GM04504 (cell line): ENCODE measurements around the gene AMIGO2.
"Not testable (repeated sequence)": the region's sequence is repeated elsewhere in the genome, so short reads cannot be mapped to it uniquely, and the experiment has no call there.

ENCODE experiments used
- DNase-seq: peaks from one replicate; pipeline ENCODE4 v3.0.0-alpha.2; 2012; ENCODE audit warnings: low read depth

Gene AMIGO2

DNA sequence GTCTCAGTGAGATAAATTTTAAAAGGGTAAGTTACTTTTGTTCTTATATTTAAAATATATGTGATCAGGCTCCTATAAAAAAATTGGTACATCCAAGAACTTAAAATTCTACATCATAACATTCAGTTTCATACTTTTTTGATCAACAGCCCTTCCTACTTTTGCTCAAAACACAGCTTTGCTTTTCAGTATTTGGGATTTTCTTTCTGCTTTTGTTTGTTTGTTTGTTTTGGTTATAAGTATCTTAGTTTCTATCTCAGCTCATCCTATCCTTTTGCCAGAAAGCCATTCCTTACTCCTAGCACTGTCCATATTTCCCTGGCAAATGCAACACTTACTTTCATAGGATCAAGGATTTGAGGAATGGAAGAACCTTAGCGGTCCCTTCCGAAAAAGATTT, 5.0 kb downstream of the AMIGO2 start:
- DNase-seq = no peak

DNA sequence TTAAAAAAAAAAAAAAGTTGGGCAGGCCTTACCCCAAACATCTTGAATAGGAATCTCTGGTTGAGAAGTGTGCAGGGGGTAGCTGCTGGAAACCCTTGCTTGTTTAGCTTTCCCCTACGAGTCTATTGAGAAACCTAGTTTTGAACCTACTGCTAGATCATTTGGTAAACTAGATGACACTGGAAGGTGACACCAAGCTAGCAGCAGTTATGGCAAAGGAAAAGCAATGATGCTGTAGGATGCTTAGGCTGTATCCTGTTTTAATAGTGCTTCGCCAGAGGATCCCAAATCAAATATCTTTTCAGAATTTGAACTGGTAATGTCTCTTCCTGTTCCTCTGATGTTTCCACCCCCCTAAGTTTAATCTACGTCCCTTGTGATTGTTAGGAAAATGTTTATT, 5.8 kb downstream of the AMIGO2 start:
- DNase-seq = no peak

DNA sequence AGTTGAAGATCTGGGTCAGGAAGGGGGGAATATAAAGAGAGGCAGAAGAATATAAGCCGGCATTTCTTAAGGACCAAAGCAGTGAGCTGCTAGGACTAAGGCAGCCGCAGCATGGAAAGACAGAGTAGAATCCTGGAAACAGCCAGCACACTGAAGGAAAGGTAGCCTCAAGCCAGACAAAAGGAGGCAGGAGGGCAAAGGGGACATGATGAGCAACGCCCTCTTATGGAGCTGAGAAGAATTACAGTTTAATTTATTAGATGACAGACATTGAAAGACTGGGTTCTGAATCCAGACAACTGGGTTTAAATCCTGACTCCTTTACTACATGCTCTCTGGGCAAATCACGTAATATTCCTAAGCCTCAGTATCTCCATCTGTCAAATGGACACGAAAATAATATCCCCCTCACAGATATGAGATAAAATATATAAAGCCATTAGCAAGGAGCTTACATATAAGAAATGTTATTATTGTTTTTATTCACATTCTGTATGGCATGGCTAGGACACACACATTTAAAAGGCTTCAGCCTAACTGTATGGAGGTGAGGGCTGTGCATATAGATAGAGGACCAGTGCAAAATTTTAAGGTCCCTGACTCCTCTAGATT, 8.4 kb downstream of the AMIGO2 start:
- no peak for DNase-seq

DNA sequence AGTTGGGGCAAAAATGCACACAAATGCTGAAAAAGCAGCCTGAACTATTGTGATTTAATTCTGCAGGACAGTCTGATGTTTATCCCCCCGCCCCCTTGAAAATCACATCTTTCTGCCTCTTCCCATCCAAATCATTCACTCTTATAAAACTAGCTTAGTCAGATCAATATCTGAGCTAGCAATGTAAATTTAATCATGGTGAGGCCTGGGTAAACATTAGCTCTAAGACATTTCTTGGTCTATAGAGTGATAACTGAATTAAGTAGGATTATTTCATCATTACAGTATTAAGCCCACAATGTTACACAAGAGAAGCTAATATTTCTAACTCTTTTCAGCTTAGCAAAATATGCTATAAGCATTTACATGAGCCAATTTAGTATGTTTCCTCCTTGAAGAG, 9.4 kb downstream of the AMIGO2 start:
- no peak for DNase-seq

DNA sequence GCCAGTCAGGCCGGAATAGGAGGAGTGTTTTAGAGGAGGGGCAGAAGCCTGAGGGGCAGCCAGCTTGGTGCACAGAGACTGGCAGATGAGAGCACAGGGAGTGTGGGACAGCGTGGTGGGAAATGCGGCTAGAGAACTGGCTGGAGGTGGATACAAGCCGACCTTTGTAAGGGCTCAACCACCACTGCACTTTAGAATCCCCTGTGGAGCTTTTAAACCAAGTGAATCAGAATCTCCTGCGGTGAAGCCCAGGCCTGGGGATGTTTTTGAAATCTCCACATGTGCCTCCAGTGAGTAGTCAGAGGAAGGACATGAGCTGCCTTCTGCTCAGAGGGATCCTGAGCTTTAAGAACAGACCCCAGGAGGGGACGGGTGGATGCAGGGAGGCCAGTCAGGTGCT, 11.2 kb downstream of the AMIGO2 start:
- no peak for DNase-seq

DNA sequence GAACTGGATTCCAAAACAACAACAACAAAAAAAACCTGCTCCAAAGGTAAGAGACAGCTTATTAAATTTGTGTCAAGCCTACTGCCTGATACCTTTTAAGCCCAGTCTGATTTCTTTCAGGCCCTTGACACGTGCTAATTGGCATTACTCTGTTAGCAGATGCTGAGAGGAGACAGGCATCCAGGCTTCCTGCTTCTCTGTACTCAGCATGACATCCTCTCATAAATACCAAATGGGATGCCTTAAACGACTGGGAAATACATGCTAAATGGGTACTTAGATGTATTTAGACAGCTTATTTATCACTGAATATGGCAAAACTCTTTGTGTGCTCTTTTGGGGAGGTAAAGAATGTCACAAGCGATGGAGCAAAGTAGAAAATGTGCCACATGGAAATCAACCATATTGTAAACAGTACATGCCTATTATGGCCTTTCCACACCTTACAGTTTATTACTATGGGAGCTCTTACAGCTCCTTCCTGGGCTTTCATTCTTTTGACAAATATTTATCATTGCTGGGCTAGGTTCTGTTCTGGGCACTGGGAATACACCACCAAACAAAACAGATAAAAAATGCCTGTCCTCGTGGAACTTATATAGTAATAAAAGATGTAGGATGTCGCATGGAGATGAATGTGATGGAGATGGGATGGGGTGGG, 11.9 kb downstream of the AMIGO2 start:
- no peak for DNase-seq

DNA sequence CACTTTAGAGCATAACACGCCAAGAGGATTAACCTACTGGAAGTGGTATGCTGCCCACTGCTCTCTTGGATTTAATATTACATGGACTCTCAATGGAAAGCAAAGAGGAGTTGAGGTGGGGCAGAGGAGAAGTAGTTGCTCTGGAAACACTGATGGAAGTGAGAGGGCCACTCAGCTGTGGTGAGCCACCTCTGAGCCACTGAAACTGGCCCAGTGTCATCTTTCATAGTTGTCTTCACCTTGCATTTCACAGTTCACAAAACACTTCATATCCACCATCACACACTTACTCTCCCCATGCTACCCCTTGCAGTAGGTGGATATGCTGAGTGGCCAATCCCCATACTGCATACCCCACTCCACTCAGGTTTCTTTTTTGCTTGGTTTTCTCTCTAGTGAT, 12.6 kb downstream of the AMIGO2 start:
- no peak for DNase-seq

DNA sequence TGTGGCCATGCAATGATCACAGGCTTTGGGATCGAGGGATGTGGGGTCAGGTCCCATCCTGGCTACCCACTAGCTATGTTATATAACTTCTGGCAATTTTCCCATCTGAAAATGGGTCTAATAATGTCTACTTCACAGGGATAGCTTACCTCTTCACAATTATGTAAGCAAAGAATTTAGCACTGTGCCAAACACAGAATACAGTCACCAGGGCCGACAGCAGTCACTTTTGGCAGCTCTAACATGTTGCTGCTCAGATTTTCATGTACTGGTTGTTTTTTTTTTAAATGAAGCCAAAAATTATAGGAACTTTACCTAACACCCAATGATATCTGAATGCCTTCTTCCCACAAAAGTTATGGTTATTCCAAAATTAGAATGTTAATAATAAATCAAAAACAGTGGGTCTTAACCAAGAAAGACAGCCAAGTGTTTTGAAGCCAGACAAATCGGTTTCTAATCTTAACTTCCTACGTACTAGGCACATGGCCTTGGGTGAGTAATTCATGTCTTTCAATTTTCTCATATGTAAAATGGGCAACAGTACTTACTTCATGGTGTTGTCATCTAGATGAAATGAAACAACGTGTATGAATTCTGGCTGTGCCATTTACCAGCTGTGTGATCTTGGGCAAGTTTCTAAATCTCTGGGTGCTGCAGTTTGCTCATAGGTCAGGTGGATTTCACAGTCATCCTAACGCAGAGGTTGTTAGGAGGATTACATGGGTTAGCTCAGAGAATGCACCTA, 13.3 kb downstream of the AMIGO2 start:
- no peak for DNase-seq

DNA sequence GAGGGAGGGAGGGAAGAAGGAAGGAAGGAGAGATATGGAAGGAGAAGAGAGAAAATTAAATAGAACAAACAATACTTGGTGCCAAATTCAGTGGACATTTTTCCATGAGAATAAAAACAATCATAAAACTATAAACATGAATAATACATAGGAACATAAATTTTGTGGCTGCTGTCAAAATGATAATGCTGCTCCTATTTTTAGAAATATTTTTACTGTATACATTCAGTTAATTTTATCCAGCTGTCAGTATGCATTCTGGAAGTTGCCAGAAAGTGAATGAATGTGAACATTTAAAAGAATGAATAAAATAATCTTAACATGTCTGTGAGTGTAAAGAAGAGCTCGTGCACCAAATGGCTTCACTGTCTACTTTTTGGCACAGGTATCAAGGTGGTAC, 14.2 kb downstream of the AMIGO2 start:
- DNase-seq = no peak

DNA sequence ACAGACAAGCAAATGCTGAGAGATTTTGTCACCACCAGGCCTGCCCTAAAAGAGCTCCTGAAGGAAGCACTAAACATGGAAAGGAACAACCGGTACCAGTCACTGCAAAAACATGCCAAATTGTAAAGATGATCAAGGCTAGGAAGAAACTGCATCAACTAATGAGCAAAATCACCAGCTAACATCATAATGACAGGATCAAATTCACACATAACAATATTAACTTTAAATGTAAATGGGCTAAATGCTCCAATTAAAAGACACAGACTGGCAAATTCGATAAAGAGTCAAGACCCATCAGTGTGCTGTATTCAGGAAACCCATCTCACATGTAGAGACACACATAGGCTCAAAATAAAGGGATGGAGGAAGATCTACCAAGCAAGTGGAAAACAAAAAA, 21.1 kb downstream of the AMIGO2 start:
- DNase-seq = not testable (repeated sequence)

DNA sequence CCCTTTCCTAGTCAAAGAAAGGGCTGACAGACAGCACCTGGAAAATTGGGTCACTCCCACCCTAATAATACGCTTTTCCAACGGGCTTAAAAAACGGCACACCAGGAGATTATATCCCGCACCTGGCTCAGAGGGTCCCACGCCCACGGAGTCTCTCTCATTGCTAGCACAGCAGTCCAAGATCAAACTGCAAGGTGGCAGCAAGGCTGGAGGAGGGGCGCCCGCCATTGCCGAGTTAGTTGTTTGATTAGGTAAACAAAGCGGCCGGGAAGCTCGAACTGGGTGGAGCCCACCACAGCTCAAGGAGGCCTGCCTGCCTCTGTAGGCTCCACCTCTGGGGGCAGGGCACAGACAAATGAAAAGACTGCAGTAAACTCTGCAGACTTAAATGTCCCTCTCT, 22.8 kb downstream of the AMIGO2 start:
- not testable (repeated sequence) for DNase-seq

DNA sequence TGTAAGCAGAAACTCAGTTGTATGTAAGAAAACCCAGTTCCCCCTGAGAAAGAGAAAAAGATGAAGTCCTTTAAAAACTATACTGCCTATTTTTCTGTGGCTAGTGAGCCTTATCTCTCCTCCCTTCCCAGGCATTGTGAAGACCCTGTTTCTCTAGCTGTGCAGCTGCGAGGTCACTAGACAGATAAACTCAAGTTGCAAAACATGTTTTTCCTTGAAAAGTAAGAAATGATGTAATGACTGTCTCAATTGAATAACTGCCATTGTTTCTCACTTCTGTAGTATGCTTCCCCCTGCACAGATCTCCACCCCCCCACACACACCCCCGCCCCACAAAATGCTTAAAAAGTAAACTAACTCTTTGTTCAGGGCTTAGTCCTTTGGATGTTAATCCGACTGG, 23.9 kb downstream of the AMIGO2 start:
- DNase-seq = not testable (repeated sequence)

DNA sequence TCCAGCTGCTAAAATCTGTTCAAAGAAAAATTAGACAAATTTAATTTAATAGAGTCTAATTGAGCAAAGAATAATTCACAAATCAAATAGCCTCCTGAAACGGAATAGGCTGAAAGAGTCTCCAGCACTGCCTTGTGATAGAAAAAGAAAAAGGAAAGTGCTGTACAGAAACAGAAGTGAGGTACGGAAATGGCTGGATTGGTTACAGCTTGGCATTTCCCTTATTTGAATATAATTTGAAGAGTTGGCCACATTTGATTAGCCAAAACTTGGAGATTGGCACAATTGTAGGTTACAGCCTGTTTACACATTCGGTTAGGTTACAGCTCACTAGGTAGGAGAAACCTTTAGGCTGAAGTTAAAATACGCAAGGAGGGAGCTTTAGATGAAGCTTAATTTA, 25.1 kb downstream of the AMIGO2 start:
- no peak for DNase-seq

DNA sequence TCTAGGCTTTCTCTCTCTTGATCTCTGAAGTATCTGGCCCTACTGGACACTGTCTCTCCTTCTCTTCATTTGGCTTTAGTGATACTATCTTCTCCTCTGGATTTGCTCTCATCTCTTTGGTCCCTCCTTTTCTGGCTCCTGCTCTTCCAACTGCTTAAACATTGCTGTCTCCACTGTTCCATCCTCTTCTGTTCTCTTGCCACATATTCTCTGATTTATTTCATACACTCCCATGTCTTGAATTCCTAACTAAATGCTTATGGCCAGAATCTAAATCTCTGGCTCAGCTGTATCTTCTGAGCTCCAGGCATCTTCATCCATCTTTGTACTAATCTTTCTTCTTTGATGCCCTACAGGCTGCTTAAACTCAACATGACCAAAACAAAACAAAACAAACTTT, 25.8 kb downstream of the AMIGO2 start:
- DNase-seq = no peak

DNA sequence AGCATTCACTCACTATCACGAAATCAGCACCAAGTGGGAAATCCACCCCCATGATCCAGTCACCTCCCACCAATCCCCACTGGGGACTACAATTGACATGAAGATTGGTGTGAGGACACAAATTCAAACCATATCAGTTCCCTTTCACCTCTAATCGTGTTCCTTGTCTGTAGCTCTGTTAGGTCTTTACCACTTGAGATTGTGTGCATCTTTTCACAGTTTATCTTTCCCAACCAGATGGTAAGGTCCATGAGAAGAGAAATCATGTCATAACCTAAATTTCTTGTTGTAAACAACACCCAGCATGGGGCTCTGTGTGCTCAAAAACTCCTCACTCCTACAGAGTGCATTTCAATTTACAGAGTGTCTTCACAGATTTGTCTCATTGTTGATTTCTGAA, 27.5 kb downstream of the AMIGO2 start:
- DNase-seq = no peak

DNA sequence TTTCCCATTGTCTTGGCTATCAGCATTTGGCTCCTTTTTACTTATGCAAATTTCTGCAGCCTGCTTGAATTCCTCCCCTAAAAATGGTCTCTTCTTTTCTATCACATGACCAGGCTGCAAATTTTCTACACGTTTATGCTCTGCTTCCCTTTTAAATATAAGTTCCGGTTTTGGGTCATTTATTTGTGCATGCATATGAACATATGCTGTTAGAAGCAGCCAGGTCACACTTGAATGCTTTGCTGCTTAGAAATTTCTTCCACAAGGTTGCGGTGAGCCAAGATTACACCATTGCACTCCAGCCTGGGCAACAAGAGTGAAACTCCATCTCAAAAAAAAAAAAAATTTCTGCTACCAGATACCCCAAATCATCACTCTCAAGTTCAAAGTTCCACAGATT, 28.5 kb downstream of the AMIGO2 start:
- not testable (repeated sequence) for DNase-seq

DNA sequence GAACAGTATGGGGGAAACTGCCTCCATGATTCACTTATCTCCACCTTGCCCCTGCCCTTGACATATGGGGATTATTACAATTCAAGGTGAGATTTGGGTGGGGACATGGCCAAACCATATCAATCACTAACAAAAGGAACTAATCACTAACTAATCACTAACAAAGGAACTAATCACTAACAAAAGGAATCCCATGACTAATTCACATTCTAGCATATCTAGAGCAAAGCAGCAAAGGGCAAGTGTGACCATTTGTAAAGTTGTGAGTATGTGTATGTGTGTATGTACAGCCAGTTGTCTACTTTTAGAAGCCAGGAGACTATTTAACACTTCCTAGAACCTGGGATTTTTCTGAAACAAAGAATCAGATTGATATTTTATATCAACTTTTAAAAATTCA, 31.2 kb downstream of the AMIGO2 start:
- DNase-seq = no peak

DNA sequence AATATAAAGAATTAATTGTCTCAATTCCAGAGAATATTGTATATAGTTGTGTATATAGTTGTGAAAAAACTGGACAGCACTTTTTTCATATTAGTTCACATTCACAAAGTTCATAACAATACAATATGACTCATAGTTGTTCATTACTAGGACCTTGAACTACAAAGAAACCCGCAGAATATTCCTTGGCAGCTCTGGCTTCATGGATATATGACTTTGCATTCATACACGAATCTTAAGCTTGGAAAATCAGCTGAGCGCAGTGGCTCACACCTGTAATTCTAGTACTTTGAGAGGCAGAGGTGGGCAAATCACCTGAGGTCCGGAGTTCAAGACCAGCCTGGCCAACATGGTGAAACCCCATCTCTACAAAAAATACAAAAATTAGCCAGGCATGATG, 38.4 kb downstream of the AMIGO2 start:
- DNase-seq = no peak

DNA sequence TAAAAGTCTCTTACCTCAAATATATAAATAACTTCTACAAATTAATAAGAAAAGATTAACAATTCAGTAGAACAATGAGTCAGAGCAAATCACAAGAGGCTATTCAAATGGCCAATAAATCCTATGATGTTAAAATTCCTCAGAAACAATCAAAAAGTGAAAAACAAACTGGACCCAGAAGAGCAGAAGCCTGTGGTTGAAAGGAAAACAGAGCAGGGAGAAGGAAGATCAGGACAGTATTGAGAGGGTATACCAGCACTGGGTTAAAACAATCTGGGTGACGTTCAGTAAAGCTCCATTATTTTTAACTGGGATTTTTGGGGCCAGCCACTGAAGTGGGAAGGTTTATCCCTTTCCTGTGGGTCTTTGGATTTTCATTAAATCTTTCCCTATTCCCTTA, 40.0 kb downstream of the AMIGO2 start:
- no peak for DNase-seq

DNA sequence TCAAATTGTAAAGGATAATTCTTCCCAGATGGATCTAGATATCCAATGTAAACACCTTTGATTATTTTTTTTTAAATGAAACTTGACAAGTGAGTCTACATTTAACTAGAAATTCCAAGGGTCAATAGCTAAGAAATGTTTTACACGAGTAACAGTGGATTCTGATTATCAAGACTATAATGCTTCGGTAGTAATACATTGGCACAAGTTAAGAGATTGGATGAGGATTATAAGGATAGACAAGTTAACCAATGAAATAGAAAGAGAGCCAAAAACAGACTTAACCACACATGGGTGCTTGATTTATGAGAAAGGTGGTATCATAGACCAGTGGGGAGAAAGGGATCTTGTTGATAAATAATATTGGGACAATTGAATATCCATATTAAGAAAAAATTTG, 40.7 kb downstream of the AMIGO2 start:
- no peak for DNase-seq

DNA sequence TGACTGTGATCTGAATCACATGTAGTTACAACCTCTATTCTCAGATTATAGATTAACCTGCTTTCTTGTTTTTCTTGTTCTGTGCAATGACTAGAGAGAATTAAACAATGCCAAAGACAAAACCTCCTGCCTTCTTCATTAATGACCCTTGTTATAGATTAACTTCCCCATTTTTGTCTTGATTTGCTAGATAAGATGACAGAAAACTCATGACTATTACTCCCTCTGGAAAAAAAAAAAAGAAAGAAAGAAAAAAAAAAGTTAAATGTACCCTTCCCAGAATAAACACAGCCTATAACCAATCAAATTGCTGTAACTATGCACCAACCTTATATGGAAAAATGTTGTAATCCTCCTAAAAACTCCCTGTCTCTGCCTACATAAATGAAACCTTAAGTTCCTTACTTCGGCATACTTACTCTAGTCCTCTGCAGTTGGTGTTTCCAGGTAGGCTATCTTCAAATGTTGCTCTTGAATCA, 41.5 kb downstream of the AMIGO2 start:
- no peak for DNase-seq

DNA sequence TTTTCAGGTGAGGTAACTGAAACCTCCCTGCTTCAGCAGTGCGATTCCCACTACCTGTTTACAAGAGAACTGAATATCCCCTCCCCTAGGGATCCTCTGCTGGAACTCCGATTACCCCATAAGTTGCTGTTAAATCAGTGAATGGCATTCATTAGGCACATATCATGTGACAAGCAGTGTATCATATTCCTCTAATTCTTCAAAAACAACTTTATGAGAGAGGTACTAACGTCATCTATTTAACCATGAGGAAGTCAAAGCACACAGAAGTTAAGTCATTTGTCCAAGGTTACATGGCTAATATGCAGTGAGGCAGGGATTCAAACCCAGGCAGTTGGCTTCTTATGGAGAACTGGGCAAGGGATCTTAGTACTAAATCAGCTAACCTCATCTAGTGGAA, 44.3 kb downstream of the AMIGO2 start:
- DNase-seq = no peak

DNA sequence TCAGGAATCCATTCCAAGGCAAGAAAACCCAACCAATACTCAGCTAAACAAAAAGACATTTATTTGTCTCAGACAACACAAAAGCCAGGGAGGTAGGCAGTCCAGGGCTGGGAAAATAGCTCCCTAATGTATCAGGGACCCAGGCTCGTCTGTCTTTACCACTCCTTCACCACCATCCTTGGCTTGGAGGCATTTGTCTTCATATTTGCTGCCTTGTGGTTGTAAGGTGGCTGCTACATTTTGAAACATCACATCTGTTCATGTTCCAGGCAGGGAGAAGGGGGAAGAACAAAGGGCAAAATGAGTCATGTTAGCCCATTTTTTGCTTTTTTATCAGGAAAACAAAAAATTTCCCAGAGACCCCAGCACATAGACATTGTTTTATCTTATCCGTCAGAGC, 45.1 kb downstream of the AMIGO2 start:
- DNase-seq = no peak
